Activated naive CD8-positive, alpha-beta T cell treated with anti-CD3 and anti-CD28 coated beads for 36 hours (primary cell): ENCODE data around the gene TMEM72. TPM values are rescaled to one million over a fixed set of nuclear protein-coding genes. Genes with fewer than 3 reads are reported as not detected.

Source experiments
- DNase-seq: peaks from one replicate; pipeline ENCODE4 v3.0.0; 2021
- H3K27ac Mint-ChIP-seq: one replicate; pipeline ENCODE4 v1.8.0; 2022; ENCODE audit warnings: mild to moderate bottlenecking, moderate library complexity, mixed read lengths
- H3K27me3 Mint-ChIP-seq: one replicate; pipeline ENCODE4 v1.8.0; 2022; ENCODE audit warnings: mild to moderate bottlenecking, mixed read lengths
- H3K36me3 Mint-ChIP-seq: one replicate; pipeline ENCODE4 v1.8.0; 2021; ENCODE audit warnings: mild to moderate bottlenecking, mixed read lengths
- H3K4me1 Mint-ChIP-seq: one replicate; pipeline ENCODE4 v1.8.0; 2021; ENCODE audit warnings: mixed read lengths
- H3K4me3 Mint-ChIP-seq: one replicate; pipeline ENCODE4 v1.8.0; 2022; ENCODE audit warnings: mild to moderate bottlenecking, moderate library complexity, mixed read lengths
- H3K9me3 Mint-ChIP-seq: one replicate; pipeline ENCODE4 v1.8.0; 2022; ENCODE audit warnings: mixed read lengths
- total RNA-seq, 2 experiments: library from RNA; stranded (reverse); gene quantifications; one replicate each; pipeline ENCODE4 v1.2.3, GENCODE V29; 2021

The TMEM72 gene
- total RNA-seq, 2 experiments from 2014 or later: not detected

DNA sequence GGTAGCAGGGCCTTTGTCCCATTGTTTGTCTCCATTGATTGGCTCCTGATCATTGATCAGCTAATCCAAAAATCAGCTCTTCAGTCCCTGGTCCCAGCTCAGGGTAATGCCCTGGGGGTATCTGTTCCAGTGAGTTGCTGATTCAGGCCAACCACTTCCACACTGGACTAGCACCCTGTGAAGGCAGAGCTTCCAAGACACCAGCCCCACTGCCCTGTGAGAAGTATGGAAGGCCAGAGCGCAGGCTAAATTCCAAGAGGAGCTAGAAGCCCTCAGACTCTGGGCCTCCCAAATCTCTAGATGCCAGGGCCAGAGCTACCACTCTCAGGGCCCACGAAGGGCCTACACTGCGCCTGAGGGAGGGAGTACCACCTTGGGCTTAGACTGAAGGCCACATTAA, 10.4 kb downstream of the TMEM72 start:
- no peaks in the 10 kb centered on the region for H3K9me3 Mint-ChIP-seq
- no peak overlapping the region for H3K4me3 Mint-ChIP-seq
- H3K36me3 Mint-ChIP-seq: no peaks in the 10 kb centered on the region
- DNase-seq: no peak
- no peak overlapping the region for H3K27ac Mint-ChIP-seq
- H3K4me1 Mint-ChIP-seq: no peaks in the 10 kb centered on the region
- H3K27me3 Mint-ChIP-seq: no peaks in the 10 kb centered on the region

GRCh38 chr10:44922021-44922420, 10.9 kb downstream of the TMEM72 start:
- H3K36me3 Mint-ChIP-seq: no peaks in the 10 kb centered on the region
- no peaks in the 10 kb centered on the region for H3K27me3 Mint-ChIP-seq
- no peaks in the 10 kb centered on the region for H3K9me3 Mint-ChIP-seq
- no peak overlapping the region for H3K27ac Mint-ChIP-seq
- no peaks in the 10 kb centered on the region for H3K4me1 Mint-ChIP-seq
- DNase-seq: no peak
- H3K4me3 Mint-ChIP-seq: no peak overlapping the region

GRCh38 chr10:44922796-44923545, 11.8 kb downstream of the TMEM72 start:
- Mint-ChIP-seq H3K27ac (no peak overlapping the region), H3K27me3 (no peaks in the 10 kb centered on the region), H3K36me3 (no peaks in the 10 kb centered on the region), H3K4me1 (no peaks in the 10 kb centered on the region), H3K4me3 (no peak overlapping the region), H3K9me3 (no peaks in the 10 kb centered on the region)
- no peak for DNase-seq

- Mint-ChIP-seq H3K27me3 (no peaks in the 10 kb centered on the region), H3K4me3 (no peak overlapping the region), H3K4me1 (no peaks in the 10 kb centered on the region), H3K9me3 (no peaks in the 10 kb centered on the region), H3K36me3 (no peaks in the 10 kb centered on the region), H3K27ac (no peak overlapping the region)
- no peak for DNase-seq
Observed at GRCh38 chr10:44923611-44924010, 12.5 kb downstream of the TMEM72 start.

- no peaks in the 10 kb centered on the region for H3K27me3 Mint-ChIP-seq
- H3K4me1 Mint-ChIP-seq: no peaks in the 10 kb centered on the region
- H3K36me3 Mint-ChIP-seq: no peaks in the 10 kb centered on the region
- no peaks in the 10 kb centered on the region for H3K9me3 Mint-ChIP-seq
- no peak overlapping the region for H3K4me3 Mint-ChIP-seq
- H3K27ac Mint-ChIP-seq: no peak overlapping the region
- DNase-seq: no peak
Observed at GRCh38 chr10:44924261-44925040, 13.3 kb downstream of the TMEM72 start.

DNA sequence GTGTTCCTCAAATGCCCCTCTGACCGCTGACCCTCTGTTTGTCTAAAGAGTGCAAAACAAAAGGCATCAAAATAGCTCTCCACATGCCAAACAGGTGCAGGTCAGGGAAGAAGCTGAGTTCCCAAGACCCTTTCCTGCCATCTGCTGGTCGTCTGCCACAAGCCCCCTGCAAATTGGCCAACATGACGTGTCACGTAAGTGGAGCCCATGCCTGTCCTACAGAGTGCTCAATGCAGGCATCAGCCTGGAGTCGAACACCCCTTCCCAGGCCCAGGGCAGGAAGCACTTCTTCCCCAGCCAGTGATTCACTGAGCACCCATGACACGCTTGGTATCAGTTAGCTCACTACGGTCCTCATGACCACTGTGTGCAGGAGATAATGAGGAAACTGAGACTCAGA, 14.1 kb downstream of the TMEM72 start:
- DNase-seq: no peak
- H3K36me3 Mint-ChIP-seq: no peaks in the 10 kb centered on the region
- no peaks in the 10 kb centered on the region for H3K4me1 Mint-ChIP-seq
- H3K9me3 Mint-ChIP-seq: no peaks in the 10 kb centered on the region
- no peaks in the 10 kb centered on the region for H3K27me3 Mint-ChIP-seq
- no peak overlapping the region for H3K27ac Mint-ChIP-seq
- no peak overlapping the region for H3K4me3 Mint-ChIP-seq

DNA sequence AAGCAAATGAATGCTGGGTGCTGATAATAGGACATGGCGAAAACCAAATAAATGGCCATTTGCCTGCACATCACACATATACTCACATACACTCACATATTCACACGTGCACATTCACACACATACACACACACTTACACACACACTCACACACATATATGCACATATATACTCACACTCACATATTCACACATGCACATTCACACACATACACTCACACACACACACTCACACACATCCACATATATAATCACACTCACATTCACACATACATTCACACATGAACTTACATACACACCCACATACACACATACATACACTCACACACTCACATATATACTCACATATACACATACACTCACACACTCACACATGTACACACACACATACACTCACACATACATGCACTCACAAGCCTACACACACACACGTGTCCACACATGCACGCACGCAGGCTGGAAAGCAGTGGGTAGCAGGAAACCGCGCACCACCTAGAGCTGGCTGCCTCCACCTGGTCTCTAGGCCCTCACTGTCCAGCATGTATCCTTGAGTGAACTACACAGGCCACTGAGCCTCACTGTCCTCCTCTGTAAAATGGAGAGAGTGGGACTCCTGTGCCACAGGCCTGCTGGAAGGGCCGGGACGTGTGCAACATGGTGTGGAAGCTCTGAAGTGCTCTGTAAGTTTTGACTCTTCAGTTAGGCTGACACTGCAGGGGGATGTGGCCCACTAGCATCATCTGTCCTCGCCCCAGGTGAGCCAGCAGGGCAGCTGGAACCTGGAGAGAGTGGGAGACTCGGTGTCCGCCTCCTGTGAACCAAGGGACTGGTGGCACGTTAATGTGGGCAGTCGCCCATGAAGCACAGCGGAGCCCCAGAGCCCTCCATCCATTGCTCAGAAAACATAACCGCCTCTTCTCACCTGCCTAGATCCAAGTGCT, 14.9 kb downstream of the TMEM72 start:
- H3K9me3 Mint-ChIP-seq: no peaks in the 10 kb centered on the region
- H3K4me3 Mint-ChIP-seq: no peak overlapping the region
- no peaks in the 10 kb centered on the region for H3K36me3 Mint-ChIP-seq
- no peaks in the 10 kb centered on the region for H3K27me3 Mint-ChIP-seq
- H3K4me1 Mint-ChIP-seq: no peaks in the 10 kb centered on the region
- DNase-seq: no peak
- H3K27ac Mint-ChIP-seq: no peak overlapping the region

- Mint-ChIP-seq H3K4me1 (no peaks in the 10 kb centered on the region), H3K4me3 (no peak overlapping the region), H3K36me3 (no peaks in the 10 kb centered on the region), H3K27ac (no peak overlapping the region), H3K27me3 (no peaks in the 10 kb centered on the region), H3K9me3 (no peaks in the 10 kb centered on the region)
- DNase-seq: no peak
Observed at GRCh38 chr10:44926751-44927351, 15.7 kb downstream of the TMEM72 start.

GRCh38 chr10:44927352-44927751, 16.2 kb downstream of the TMEM72 start:
- H3K36me3 Mint-ChIP-seq: no peaks in the 10 kb centered on the region
- H3K27me3 Mint-ChIP-seq: no peaks in the 10 kb centered on the region
- H3K4me3 Mint-ChIP-seq: no peak overlapping the region
- no peaks in the 10 kb centered on the region for H3K4me1 Mint-ChIP-seq
- no peak overlapping the region for H3K27ac Mint-ChIP-seq
- no peaks in the 10 kb centered on the region for H3K9me3 Mint-ChIP-seq
- no peak for DNase-seq

GRCh38 chr10:44928462-44928861, 17.3 kb downstream of the TMEM72 start:
- Mint-ChIP-seq H3K4me3 (no peak overlapping the region), H3K36me3 (no peaks in the 10 kb centered on the region), H3K27me3 (no peaks in the 10 kb centered on the region), H3K9me3 (no peaks in the 10 kb centered on the region), H3K4me1 (no peaks in the 10 kb centered on the region), H3K27ac (no peak overlapping the region)
- DNase-seq: no peak

GRCh38 chr10:44929356-44930255, 18.5 kb downstream of the TMEM72 start:
- H3K4me3 Mint-ChIP-seq: no peak overlapping the region
- H3K4me1 Mint-ChIP-seq: no peaks in the 10 kb centered on the region
- no peaks in the 10 kb centered on the region for H3K27me3 Mint-ChIP-seq
- H3K36me3 Mint-ChIP-seq: no peaks in the 10 kb centered on the region
- no peak overlapping the region for H3K27ac Mint-ChIP-seq
- H3K9me3 Mint-ChIP-seq: no peaks in the 10 kb centered on the region
- no peak for DNase-seq

DNA sequence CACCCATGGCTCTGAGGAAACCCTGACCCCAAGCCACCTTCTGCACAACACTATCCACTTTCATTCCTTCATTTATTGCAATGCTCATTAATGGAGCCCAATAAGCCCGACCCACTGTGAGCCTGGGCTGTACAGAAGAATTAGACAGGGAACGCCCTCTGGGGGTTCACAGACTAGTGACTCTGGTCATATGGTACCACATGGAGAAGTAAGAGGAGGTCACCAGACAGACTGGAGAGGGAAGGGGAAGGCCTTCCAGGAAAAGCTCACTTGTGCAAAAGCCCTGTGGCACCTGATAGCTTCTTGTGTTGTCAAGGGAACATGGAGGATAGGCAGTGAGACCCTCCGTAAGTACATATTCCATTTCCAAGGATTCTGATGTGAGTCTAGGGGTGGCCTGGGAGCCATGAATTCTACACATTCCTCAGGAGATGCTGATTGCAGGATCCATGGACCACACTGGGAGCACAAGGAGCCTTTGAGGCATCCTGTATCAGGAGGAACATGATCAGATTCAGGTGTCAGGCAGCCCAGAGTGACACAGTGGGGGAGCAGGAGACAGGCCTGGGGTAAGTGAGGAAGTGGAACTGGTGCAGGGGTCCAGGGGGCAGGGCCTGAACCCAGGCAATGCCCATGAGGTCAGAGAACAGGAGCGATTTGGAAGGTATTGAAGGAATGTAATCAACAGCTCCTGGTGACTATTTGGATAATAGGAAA, 19.9 kb downstream of the TMEM72 start:
- H3K27me3 Mint-ChIP-seq: no peaks in the 10 kb centered on the region
- no peak for DNase-seq

GRCh38 chr10:44931621-44932516, 20.7 kb downstream of the TMEM72 start:
- no peaks in the 10 kb centered on the region for H3K36me3 Mint-ChIP-seq
- H3K27me3 Mint-ChIP-seq: no peaks in the 10 kb centered on the region
- H3K9me3 Mint-ChIP-seq: no peaks in the 10 kb centered on the region
- no peak for DNase-seq
- no peak overlapping the region for H3K27ac Mint-ChIP-seq
- peaks cover 7% of the 10 kb centered on the region for H3K4me1 Mint-ChIP-seq
- H3K4me3 Mint-ChIP-seq: no peak overlapping the region

More for the DNA sequence above, 19.9 kb downstream of the TMEM72 start:
- no peak overlapping the region for H3K27ac Mint-ChIP-seq
- H3K4me3 Mint-ChIP-seq: no peak overlapping the region
- H3K4me1 Mint-ChIP-seq: peaks cover 5% of the 10 kb centered on the region
- H3K36me3 Mint-ChIP-seq: no peaks in the 10 kb centered on the region
- H3K9me3 Mint-ChIP-seq: no peaks in the 10 kb centered on the region
